Astrocyte (in vitro differentiated cells and primary cell): Measurements from ENCODE around the gene ZCCHC2. TPM values are rescaled to one million over a fixed set of nuclear protein-coding genes. Genes with fewer than 3 reads are reported as not detected.
A peak's percentile ranks its signal among the peaks of the same experiment; 100 is the strongest.

ENCODE experiments used
- DNase-seq: peaks from one replicate; pipeline ENCODE4 v3.0.0-alpha.2; 2010; ENCODE audit warnings: low read depth
- FAIRE-seq: peaks from 2 replicates; lab custom pipeline; 2011; peaks lifted over from hg19 to GRCh38; lab: Jason Lieb, UNC
- H2AFZ ChIP-seq: 2 replicates; pipeline ENCODE4 v1.6.0; 2012; ENCODE audit warnings: low read depth, low read length, inconsistent platforms
- H3K27ac ChIP-seq: 2 replicates; pipeline ENCODE4 v1.5.1; 2011; ENCODE audit warnings: low read depth, low read length, inconsistent platforms
- H3K27me3 ChIP-seq: 2 replicates; pipeline ENCODE4 v1.6.0; 2011; ENCODE audit warnings: low read length, inconsistent platforms; ENCODE audit not compliant: insufficient read depth
- H3K36me3 ChIP-seq: 2 replicates; pipeline ENCODE4 v1.5.1; 2011; ENCODE audit warnings: low read length, inconsistent platforms; ENCODE audit not compliant: insufficient read depth
- H3K4me1 ChIP-seq: 2 replicates; pipeline ENCODE4 v1.5.1; 2011; ENCODE audit warnings: low read length, inconsistent platforms; ENCODE audit not compliant: insufficient read depth
- H3K4me2 ChIP-seq: 2 replicates; pipeline ENCODE4 v1.6.0; 2012; ENCODE audit warnings: low read length, inconsistent platforms
- H3K4me3 ChIP-seq: 2 replicates; pipeline ENCODE4 v1.5.1; 2011; ENCODE audit warnings: low read depth, mild to moderate bottlenecking, low read length, inconsistent platforms; ENCODE audit not compliant: insufficient read depth
- H3K79me2 ChIP-seq: 2 replicates; pipeline ENCODE4 v1.6.0; 2012; ENCODE audit warnings: mild to moderate bottlenecking, low read length, inconsistent platforms; ENCODE audit not compliant: insufficient read depth
- H3K9ac ChIP-seq: 2 replicates; pipeline ENCODE4 v1.6.0; 2012; ENCODE audit warnings: mild to moderate bottlenecking, low read length, inconsistent platforms
- H3K9me3 ChIP-seq: 2 replicates; pipeline ENCODE4 v1.5.1; 2012; ENCODE audit warnings: low read depth, mild to moderate bottlenecking, low read length, inconsistent platforms; ENCODE audit not compliant: insufficient read depth
- H4K20me1 ChIP-seq: 2 replicates; pipeline ENCODE4 v1.6.0; 2012; ENCODE audit warnings: low read length, inconsistent platforms; ENCODE audit not compliant: insufficient read depth
- H3K27ac Mint-ChIP-seq: one replicate; pipeline ENCODE4 v1.8.0; 2021; ENCODE audit warnings: mild to moderate bottlenecking, mixed read lengths; ENCODE audit not compliant: unreplicated experiment
- H3K27me3 Mint-ChIP-seq: one replicate; pipeline ENCODE4 v1.8.0; 2021; ENCODE audit warnings: low read depth, mixed read lengths; ENCODE audit not compliant: unreplicated experiment
- H3K36me3 Mint-ChIP-seq: one replicate; pipeline ENCODE4 v1.8.0; 2021; ENCODE audit warnings: low read depth, mixed read lengths; ENCODE audit not compliant: unreplicated experiment
- H3K4me1 Mint-ChIP-seq: one replicate; pipeline ENCODE4 v1.8.0; 2021; ENCODE audit warnings: low read depth, mixed read lengths; ENCODE audit not compliant: unreplicated experiment
- H3K4me3 Mint-ChIP-seq: one replicate; pipeline ENCODE4 v1.8.0; 2021; ENCODE audit warnings: mild to moderate bottlenecking, moderate library complexity, mixed read lengths; ENCODE audit not compliant: unreplicated experiment
- H3K9me3 Mint-ChIP-seq: one replicate; pipeline ENCODE4 v1.8.0; 2021; ENCODE audit warnings: mild to moderate bottlenecking, mixed read lengths; ENCODE audit not compliant: unreplicated experiment
- CTCF ChIP-seq: IDR thresholded peaks from 2 replicates; pipeline ENCODE4 v1.5.1; 2011; ENCODE audit warnings: low read depth, mild to moderate bottlenecking, inconsistent platforms, low read length, moderate library complexity; ENCODE audit not compliant: insufficient read depth
- EZH2 ChIP-seq: IDR thresholded peaks from 2 replicates; pipeline ENCODE4 v1.6.1; 2012; ENCODE audit warnings: mild to moderate bottlenecking, low read length, inconsistent platforms; ENCODE audit not compliant: insufficient read depth
- total RNA-seq: library from RNA; stranded (reverse); gene quantifications from 2 replicates; pipeline ENCODE4 v1.2.1, GENCODE V29; 2021

Gene ZCCHC2
- total RNA-seq, 1 donor from 2014 or later, result 14.8 TPM

GRCh38 chr18:62601871-62602270 is 79.0 kb downstream of the ZCCHC2 start:
- Mint-ChIP-seq H3K4me3 (no peak overlapping the region), H3K9me3 (peaks cover 13% of the 10 kb centered on the region), H3K27ac (no peak overlapping the region), H3K4me1 (peaks cover 8% of the 10 kb centered on the region), H3K36me3 (peaks cover 2% of the 10 kb centered on the region), H3K27me3 (peaks cover 51% of the 10 kb centered on the region)
- DNase-seq (no peak), FAIRE-seq (no peak)
- Histone ChIP-seq H3K27ac (no peak overlapping the region), H3K36me3 (no peaks in the 10 kb centered on the region), H3K4me1 (no peaks in the 10 kb centered on the region), H3K79me2 (no peaks in the 10 kb centered on the region), H3K9me3 (no peaks in the 10 kb centered on the region), H4K20me1 (no peaks in the 10 kb centered on the region), H3K4me3 (no peak overlapping the region), H3K4me2 (no peak overlapping the region), H3K27me3 (peaks cover 14% of the 10 kb centered on the region), H2AFZ (no peak overlapping the region), H3K9ac (no peak overlapping the region)
- TF ChIP-seq EZH2 (no peak), CTCF (no peak)

- no peak for TF ChIP-seq CTCF
- no peak for TF ChIP-seq EZH2
- no peaks in the 10 kb centered on the region for H3K4me1 ChIP-seq
- no peaks in the 10 kb centered on the region for H3K9me3 ChIP-seq
- Mint-ChIP-seq H3K27me3 (peaks cover 42% of the 10 kb centered on the region), H3K36me3 (peaks cover 4% of the 10 kb centered on the region), H3K27ac (no peak overlapping the region), H3K9me3 (peaks cover 9% of the 10 kb centered on the region), H3K4me1 (peaks cover 8% of the 10 kb centered on the region), H3K4me3 (no peak overlapping the region)
- H3K27ac ChIP-seq, result no peak overlapping the region
- no peak overlapping the region for H2AFZ ChIP-seq
- H3K79me2 ChIP-seq, result no peaks in the 10 kb centered on the region
- no peaks in the 10 kb centered on the region for H3K36me3 ChIP-seq
- no peak for DNase-seq
- H3K9ac ChIP-seq, result no peak overlapping the region
- peaks cover 9% of the 10 kb centered on the region for H3K27me3 ChIP-seq
- no peak for FAIRE-seq
- H4K20me1 ChIP-seq, result no peaks in the 10 kb centered on the region
- H3K4me2 ChIP-seq, result no peak overlapping the region
- H3K4me3 ChIP-seq, result no peak overlapping the region
Measured at GRCh38 chr18:62602706-62603105, 79.9 kb downstream of the ZCCHC2 start.

GRCh38 chr18:62603211-62603610 is 80.4 kb downstream of the ZCCHC2 start:
- no peaks in the 10 kb centered on the region for H3K4me1 ChIP-seq
- no peak overlapping the region for H2AFZ ChIP-seq
- Mint-ChIP-seq H3K4me1 (peaks cover 8% of the 10 kb centered on the region), H3K27ac (peak overlapping the region; percentile 64), H3K36me3 (peaks cover 4% of the 10 kb centered on the region), H3K4me3 (no peak overlapping the region), H3K9me3 (peaks cover 9% of the 10 kb centered on the region), H3K27me3 (peaks cover 39% of the 10 kb centered on the region)
- no peak overlapping the region for H3K9ac ChIP-seq
- H4K20me1 ChIP-seq, result no peaks in the 10 kb centered on the region
- no peak overlapping the region for H3K27ac ChIP-seq
- no peak overlapping the region for H3K4me2 ChIP-seq
- H3K36me3 ChIP-seq, result no peaks in the 10 kb centered on the region
- TF ChIP-seq CTCF (no peak), EZH2 (no peak)
- H3K79me2 ChIP-seq, result no peaks in the 10 kb centered on the region
- H3K9me3 ChIP-seq, result no peaks in the 10 kb centered on the region
- H3K27me3 ChIP-seq, result peaks cover 9% of the 10 kb centered on the region
- no peak for FAIRE-seq
- no peak overlapping the region for H3K4me3 ChIP-seq
- no peak for DNase-seq
